Measurements from ENCODE around the gene MEDAG. TPM values are rescaled to one million over a fixed set of nuclear protein-coding genes. Genes with fewer than 3 reads are reported as not detected.

Gene MEDAG
- total RNA-seq, 2 donors from 2014 or later, result 163 to 634 TPM

- ATAC-seq (ENCODE audit: insufficient number of reproducible peaks, low FRiP score, low read depth), result no peak
- H3K27me3 ChIP-seq (replicated peaks; ENCODE audit: insufficient read depth), result no peaks in the 10 kb centered on the region
- H3K4me1 ChIP-seq (ENCODE audit: control insufficient read depth in 1 of 2, low read depth in 2 of 2), result no peaks in the 10 kb centered on the region
- H3K27ac ChIP-seq, result no peak overlapping the region
- H3K4me3 ChIP-seq, result no peak overlapping the region
- DNase-seq (ENCODE audit: low spot score), result no peak
- no peak for TF ChIP-seq CTCF (IDR thresholded peaks at IDR 0.05)
- H3K9me3 ChIP-seq, result no peaks in the 10 kb centered on the region
- H3K36me3 ChIP-seq, result no peaks in the 10 kb centered on the region
Observed at GRCh38 chr13:30966101-30966500, 60.0 kb downstream of the MEDAG start.

GRCh38 chr13:30968846-30969245, 62.8 kb downstream of the MEDAG start:
- Histone ChIP-seq H3K27ac (no peak overlapping the region), H3K27me3 (replicated peaks; ENCODE audit: insufficient read depth) (no peaks in the 10 kb centered on the region), H3K4me3 (no peak overlapping the region), H3K4me1 (ENCODE audit: control insufficient read depth in 1 of 2, low read depth in 2 of 2) (peaks cover 0 to 5% of the 10 kb centered on the region in 2 donors), H3K36me3 (no peaks in the 10 kb centered on the region), H3K9me3 (no peaks in the 10 kb centered on the region)
- ATAC-seq (ENCODE audit: insufficient number of reproducible peaks, low FRiP score, low read depth), result no peak
- no peak for DNase-seq (ENCODE audit: low spot score)
- TF ChIP-seq CTCF (IDR thresholded peaks at IDR 0.05), result no peak

- H3K4me3 ChIP-seq, result no peak overlapping the region
- DNase-seq (ENCODE audit: low spot score), result no peak
- H3K27ac ChIP-seq, result no peak overlapping the region
- H3K36me3 ChIP-seq, result no peaks in the 10 kb centered on the region
- H3K4me1 ChIP-seq (ENCODE audit: control insufficient read depth in 1 of 2, low read depth in 2 of 2), result peaks cover 0 to 5% of the 10 kb centered on the region in 2 donors
- ATAC-seq (ENCODE audit: insufficient number of reproducible peaks, low FRiP score, low read depth), result no peak
- no peaks in the 10 kb centered on the region for H3K27me3 ChIP-seq (replicated peaks; ENCODE audit: insufficient read depth)
- H3K9me3 ChIP-seq, result no peaks in the 10 kb centered on the region
- no peak for TF ChIP-seq CTCF (IDR thresholded peaks at IDR 0.05)
Observed at GRCh38 chr13:30971575-30971974, 65.5 kb downstream of the MEDAG start.

GRCh38 chr13:30972888-30973377, 66.9 kb downstream of the MEDAG start:
- no peak for ATAC-seq (ENCODE audit: insufficient number of reproducible peaks, low FRiP score, low read depth)
- H3K9me3 ChIP-seq, result no peaks in the 10 kb centered on the region
- no peak overlapping the region for H3K4me3 ChIP-seq
- peaks cover 3 to 14% of the 10 kb centered on the region in 2 donors for H3K4me1 ChIP-seq (ENCODE audit: control insufficient read depth in 1 of 2, low read depth in 2 of 2)
- H3K36me3 ChIP-seq, result no peaks in the 10 kb centered on the region
- H3K27me3 ChIP-seq (replicated peaks; ENCODE audit: insufficient read depth), result no peaks in the 10 kb centered on the region
- no peak for DNase-seq (ENCODE audit: low spot score)
- no peak for TF ChIP-seq CTCF (IDR thresholded peaks at IDR 0.05)
- no peak overlapping the region for H3K27ac ChIP-seq

- no peak for TF ChIP-seq CTCF (IDR thresholded peaks at IDR 0.05)
- ATAC-seq (ENCODE audit: insufficient number of reproducible peaks, low FRiP score, low read depth), result no peak
- H3K9me3 ChIP-seq, result no peaks in the 10 kb centered on the region
- H3K27ac ChIP-seq, result no peak overlapping the region
- H3K27me3 ChIP-seq (replicated peaks; ENCODE audit: insufficient read depth), result no peaks in the 10 kb centered on the region
- no peak for DNase-seq (ENCODE audit: low spot score)
- peaks cover 3 to 27% of the 10 kb centered on the region in 2 donors for H3K4me1 ChIP-seq (ENCODE audit: control insufficient read depth in 1 of 2, low read depth in 2 of 2)
- no peaks in the 10 kb centered on the region for H3K36me3 ChIP-seq
- H3K4me3 ChIP-seq, result no peak overlapping the region
Observed at GRCh38 chr13:30974350-30974749, 68.3 kb downstream of the MEDAG start.

Other genes starting within 250 kb of the MEDAG start
- 10 to 100 TPM; 27.5 to 69.9 TPM for gene ALOX5AP, start 170.7 kb upstream of the MEDAG start, total RNA-seq
- not detected for gene TEX26, start 26.4 kb downstream of the MEDAG start, total RNA-seq

Data from thoracic aorta (tissue), 2 donors.